GM19043 (cell line): ENCODE measurements around the gene LINC00305.

ENCODE experiments used
- ATAC-seq: cut with Tn5 transposase; IDR thresholded peaks from one replicate; pipeline ENCODE4 v1.9.1; 2021; ENCODE audit warnings: low read depth; ENCODE audit not compliant: unreplicated experiment

LINC00305 gene

DNA sequence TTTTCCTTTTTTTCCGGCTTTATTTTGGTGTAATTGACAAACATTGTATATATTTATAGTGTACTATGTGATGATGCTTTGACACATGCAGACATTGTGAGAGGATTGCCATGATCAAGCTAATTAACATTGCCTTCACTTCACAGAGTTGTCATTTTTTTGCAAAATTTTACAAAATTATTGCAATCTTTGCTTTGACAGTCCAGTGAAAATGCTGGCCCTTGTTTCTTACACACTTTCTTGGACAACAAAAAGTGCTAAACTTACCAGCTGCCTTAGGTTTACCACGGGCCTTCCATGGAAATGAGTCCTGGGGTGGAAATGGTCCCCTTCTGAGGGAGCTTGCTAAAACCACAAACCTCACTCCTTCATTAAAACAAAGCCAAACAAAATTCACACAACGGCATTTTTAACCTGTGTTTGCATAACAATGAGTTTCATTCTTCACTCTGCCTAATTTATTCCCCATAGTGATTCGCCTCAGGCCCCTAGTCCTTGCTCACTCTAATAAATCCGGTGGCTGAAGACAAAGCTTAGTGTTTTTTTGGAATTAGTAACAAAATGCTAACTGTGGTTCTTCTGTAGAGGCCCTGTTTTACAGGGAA, 32.2 kb downstream of the LINC00305 start:
- no peak for ATAC-seq

DNA sequence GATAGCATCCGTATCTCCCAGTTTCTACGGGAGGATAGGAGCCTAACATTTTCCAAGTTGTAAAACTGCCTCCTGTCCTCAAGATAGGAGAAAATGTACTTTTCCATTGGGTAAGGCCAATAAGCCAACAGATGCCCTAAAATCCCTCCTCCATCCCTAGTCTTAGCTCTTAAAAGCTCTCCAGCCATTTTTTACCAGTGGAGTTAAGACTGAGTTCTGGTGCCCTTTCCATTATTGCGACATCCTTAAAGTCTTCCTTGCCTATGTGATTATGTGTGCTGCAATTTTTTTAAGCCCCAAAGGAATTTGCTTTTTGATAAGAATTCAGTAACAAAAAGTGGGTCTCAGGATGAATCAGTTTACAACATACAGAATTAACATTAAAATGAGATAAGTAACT, 33.0 kb downstream of the LINC00305 start:
- no peak for ATAC-seq

GRCh38 chr18:64111950-64112349, 36.9 kb downstream of the LINC00305 start:
- no peak for ATAC-seq

- ATAC-seq: no peak
These were observed 38.0 kb downstream of the LINC00305 start for GRCh38 chr18:64110692-64111480.

DNA sequence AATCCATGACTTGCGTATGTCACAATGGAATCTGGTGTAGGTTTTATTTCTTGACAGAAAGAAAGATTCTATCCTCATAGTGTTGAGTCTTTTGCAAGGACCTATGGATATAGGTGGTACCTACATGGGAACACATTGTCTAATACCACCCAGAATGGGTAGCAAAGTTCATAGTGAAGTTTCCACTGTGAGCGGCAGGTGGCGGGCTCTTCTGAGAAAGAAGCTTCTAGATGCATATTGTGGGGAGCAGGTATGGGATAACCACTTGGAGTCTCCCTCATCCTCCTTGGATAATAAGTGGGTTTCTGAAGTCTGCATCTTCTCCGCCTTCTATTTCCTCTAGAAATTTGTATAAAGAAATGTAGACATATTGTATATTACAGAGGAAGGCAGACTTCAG, 44.9 kb downstream of the LINC00305 start:
- no peak for ATAC-seq

DNA sequence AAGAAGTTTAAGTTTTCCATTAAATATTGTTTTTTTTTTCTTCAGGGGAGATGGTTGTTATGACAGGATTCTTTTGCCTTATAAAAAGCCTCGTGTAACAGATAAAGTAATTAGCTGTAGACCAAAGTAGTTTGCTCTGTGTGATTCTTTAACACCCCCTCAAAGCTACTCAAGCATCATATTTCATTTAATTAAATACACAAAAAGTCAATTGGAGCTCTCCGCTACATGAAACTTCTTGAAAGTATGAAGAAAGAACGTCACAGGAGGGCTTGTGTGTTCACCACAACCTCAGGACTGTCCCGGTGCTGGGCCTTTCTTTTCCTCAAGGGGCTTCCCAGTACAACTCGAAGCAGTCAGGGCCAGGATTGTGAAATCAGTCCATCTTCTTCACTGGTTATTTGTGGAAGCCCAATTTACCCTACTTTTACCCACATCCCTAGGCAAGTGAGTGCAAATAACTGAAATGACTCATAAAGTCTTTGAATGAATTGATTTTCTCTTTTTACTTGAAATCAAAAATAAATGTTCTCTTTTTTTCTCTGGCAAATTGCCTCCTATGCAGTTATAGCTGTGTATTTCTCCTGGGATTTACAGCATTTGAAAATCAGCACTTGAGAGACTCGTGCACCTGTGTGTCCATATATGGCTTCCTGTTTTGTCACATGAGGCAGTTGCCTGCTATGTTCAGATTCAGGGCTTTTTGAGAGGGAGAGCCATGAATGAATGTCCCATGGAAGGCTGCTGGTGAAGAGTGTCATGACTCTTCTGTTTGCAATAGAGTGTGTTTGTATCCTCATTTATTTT, 48.6 kb downstream of the LINC00305 start:
- ATAC-seq: peak; percentile 57

- peak; percentile 61 for ATAC-seq
These were observed 49.6 kb downstream of the LINC00305 start for GRCh38 chr18:64099244-64099643.

DNA sequence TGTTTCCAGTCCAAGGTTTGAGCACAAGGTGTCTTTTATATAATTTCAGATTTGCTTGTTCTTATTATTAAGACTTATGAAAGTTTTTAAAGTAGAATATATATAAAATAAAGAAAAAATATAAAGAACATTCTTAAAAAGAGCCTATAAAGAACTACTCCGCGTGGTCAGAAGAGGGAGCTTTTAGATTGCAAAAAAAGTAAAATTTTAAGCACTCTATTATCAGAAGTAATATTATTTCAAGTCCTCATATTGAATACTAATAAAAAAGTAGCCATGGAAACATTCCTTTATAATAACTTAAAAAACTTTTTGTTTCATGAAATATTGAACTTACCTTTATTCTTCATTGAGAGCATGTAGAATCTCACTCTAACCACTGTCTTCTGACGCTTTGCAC, 51.4 kb downstream of the LINC00305 start:
- no peak for ATAC-seq

DNA sequence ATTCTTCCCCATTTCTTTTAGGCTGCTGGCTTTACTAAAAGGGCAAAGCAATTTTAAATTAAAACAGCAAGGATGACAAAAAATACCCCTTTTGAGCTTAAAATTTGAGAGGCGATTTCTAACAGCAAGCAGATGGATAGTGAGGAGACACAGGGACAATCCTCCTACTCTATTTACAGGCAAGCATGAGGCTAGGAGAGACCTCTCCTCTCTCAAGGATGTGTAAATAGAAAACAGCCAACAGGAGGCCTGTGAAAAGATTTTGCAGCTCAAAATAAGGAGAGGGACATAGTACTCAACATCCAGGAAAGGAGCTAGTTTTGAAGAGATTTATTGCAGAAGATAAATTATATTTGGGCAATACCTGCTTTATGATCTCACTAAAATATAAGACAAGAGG, 53.8 kb downstream of the LINC00305 start:
- ATAC-seq: no peak

- no peak for ATAC-seq
These were observed 54.7 kb downstream of the LINC00305 start for GRCh38 chr18:64094210-64094609.

DNA sequence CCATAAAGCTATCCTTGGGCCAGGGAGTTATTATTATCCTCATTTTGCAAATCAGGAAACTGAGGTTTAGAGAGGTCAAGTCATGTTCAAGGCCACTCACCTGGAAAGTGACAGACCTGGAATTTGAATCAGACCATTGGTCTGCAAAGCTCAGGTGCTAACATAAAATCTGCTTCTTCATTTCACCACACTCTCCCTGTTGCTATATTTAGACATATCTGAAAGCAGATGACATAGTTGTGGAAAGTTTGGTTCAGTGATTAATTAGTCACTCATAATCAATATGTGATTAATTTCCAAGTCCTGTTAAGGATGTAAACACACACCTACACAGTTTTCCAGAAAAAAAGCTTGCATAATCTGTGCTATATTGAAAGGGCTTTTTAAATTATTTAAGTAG, 57.4 kb downstream of the LINC00305 start:
- peak; percentile 65 for ATAC-seq

- ATAC-seq: peak; percentile 47
These were observed 58.0 kb downstream of the LINC00305 start for GRCh38 chr18:64090876-64091275.

GRCh38 chr18:64083916-64084315, 65.0 kb downstream of the LINC00305 start:
- ATAC-seq: peak; percentile 60

DNA sequence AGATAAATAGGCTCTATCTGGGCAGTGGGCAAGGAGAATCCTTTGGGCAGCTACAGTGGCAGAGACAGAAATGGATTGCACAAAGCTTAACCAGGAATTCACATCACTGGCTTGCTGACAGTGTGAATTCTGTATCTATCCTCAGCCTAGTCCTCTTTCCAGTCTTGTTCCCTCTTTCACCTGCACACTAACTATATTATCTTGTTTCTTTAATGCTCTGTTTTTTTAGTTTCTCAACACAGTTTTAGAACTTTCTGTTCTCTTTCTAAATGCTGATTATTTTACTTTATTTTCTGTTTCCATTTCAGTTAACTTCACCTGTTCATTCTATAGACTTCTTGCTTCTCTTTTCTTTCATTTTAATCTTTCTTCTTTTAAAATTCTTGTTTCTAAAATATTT, 66.4 kb downstream of the LINC00305 start:
- ATAC-seq: no peak

DNA sequence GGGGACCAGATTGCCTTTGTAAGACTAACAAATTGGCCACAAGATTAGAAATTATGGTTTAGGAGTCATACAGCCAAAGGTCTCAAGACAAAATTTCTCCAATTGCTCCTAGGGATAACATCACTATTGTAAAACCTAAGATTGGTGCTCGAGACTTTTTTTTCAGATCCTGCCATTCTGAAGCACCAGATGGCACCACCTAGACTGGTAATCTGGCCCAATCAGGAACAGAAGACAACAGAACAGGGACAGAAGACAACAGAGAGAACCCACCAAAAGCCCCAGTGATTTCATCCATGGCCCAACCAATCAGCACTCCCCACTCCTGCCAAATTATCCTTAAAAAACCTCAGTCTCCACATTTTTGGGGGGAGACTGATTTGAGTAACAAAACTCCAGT, 66.8 kb downstream of the LINC00305 start:
- ATAC-seq: no peak

GRCh38 chr18:64073971-64074370, 74.9 kb downstream of the LINC00305 start:
- ATAC-seq: no peak

- no peak for ATAC-seq
These were observed 93.9 kb downstream of the LINC00305 start for GRCh38 chr18:64055019-64055418.

DNA sequence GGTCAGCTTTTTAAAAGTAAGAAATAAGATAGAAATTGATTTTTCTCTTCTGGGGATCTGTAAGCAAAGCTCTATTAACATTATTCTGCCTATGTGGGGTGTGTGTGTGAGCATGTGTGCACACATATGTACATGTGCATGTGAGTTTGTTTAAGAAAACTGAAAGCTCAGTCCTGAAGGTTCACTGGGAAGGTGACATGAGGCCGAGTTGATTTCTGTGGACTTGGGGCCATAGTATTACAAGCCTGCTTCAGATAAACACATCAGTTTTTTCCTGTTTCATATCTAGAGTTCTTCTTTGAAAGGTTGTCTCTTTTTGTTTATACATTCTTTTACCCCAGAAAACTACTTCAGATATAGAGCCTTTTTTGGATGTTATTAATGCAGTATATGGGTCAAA, 95.6 kb downstream of the LINC00305 start:
- no peak for ATAC-seq

DNA sequence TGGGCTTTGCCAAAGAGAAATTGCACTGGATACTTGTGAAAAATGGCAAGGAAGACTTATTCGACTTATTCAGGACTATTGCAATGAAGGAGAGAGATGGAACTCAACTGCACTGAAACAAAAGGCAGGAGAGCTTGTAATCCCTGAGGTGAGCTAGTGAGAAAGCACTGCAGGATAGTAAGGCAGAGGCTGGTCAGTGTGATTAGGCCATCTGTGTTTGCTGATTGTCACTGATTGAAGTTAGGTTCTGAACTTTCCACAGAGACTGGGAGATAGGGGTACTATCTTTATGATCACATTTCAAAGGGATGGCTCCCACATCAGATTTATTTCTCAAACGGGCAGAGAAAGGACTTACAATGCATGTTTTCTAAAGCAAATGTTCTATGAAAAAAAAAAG, 96.1 kb downstream of the LINC00305 start:
- no peak for ATAC-seq

DNA sequence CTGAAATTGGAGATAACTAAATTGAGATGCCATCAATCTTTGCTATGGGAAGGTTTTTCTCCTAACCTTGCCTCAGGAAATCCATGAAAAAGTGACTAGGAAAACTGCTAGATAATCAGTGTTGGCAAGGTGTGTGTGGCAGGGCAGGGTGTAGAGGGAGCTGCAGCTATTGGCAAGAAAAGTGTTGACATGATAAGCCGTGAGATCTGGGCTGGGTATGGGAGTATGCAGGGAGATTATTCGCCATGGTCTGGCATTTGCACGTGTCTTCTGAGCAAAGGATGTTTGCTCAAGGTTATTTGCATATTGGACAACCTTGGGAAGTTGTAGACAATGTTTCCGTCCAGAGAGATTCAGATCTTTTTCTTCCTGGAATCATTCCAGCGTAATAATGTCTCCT, 104.3 kb downstream of the LINC00305 start:
- no peak for ATAC-seq

DNA sequence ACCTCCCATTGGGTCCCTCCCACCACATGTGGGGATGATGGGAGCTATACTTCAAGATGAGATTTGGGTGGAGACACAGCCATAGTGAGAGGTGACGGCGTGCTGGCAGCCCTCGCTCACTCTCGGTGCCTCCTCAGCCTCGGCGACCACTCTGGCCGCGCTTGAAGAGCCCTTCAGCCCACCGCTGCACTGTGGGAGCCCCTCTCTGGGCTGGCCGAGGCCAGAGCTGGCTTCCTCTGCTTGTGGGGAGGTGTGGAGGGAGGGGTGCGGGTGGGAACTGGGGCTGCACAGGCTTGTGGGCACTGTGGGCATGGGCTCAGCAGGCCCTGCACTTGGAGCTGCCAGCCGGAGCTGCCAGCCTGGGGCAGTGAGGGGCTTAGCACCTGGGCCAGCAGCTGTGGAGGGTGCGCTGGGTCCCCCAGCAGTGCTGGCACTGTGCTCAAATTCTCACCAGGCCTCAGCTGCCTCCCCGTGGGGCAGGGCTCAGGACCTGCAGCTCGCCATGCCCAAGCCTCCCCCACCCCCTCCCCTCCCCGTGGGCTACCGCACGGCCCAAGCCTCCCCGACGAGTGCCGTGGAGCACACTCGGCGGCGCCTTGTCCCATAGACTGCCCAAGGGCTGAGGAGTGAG, 106.0 kb downstream of the LINC00305 start:
- no peak for ATAC-seq
